Measurements from ENCODE around the gene KIF23.
"Not testable (repeated sequence)": the region's sequence is repeated elsewhere in the genome, so short reads cannot be mapped to it uniquely, and the experiment has no call there.

KIF23 gene

DNA sequence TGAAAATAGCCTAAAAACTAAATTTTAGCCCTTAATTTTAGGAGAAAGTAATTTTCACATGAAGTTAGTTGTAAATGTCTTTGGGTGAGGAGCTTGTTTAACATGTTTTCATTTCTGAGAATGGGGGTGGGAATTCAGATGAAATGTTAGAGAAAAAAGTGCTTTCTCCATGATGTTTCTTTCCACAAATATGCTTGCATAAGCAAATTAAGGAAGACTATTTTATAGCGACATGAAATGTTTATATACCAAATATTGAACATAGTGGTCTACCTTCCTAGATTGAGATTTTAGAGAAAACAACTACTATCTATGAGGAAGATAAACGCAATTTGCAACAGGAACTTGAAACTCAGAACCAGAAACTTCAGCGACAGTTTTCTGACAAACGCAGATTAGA lies 25.5 kb downstream of the KIF23 start:
- DNase-seq, result peak in 1 of 3 donors; percentile 15

DNA sequence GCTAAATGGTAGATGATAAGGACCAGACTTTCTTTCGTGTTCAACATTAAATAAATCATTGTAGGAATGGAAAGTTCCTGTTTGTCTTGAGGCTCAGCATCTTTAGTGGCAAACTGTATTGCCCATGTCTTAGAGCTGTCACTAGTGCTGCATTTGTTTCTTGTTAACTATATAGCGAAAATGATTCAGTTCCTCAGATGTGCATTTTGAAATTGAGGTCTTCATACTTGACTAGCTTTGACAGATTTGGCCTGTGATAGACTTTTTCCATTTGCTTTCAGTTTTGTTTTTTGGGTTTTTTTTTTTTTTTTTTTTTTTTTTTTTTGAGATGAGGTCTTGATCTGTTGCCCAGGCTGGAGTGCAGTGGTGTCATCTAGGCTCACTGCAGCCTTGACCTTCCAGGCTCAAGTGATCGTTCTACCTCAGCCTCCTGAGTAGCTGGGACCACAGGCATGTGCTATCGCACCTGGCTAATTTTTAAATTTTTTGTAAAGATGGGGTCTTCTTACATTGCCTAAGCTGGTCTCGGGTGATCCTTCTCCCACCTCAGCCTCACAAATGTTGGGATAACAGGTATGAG lies 29.0 kb downstream of the KIF23 start:
- DNase-seq, result no peak

DNA sequence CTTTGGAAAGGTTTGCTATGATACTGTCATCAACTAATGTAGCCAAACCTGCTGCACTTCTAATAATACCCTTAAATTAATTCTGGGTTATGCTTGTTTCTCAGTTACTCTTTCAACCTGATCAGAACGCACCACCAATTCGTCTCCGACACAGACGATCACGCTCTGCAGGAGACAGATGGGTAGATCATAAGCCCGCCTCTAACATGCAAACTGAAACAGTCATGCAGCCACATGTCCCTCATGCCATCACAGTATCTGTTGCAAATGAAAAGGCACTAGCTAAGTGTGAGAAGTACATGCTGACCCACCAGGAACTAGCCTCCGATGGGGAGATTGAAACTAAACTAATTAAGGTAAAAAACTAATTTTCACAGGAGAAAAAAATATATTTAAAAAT lies 30.5 kb downstream of the KIF23 start:
- DNase-seq, result no peak

DNA sequence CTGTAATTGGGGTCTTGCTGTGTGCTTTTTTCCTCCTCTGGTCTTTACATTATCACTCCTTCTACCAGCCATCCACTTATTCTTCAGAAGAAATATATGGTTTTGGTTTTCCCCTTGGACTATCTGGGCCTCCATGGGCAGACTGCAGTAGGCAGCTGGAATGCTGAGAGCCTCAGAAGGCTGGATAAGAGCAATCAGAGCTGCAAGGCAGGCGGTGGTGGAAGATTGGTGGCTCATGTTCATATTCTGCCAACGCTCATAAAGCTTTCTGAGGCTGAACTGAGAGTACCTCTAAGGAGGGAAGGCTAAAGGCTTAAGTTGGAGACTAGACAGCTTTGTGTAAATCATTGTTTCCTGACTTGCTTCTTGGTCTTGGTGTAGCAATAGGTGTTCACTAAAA lies 32.8 kb downstream of the KIF23 start:
- DNase-seq, result no peak

DNA sequence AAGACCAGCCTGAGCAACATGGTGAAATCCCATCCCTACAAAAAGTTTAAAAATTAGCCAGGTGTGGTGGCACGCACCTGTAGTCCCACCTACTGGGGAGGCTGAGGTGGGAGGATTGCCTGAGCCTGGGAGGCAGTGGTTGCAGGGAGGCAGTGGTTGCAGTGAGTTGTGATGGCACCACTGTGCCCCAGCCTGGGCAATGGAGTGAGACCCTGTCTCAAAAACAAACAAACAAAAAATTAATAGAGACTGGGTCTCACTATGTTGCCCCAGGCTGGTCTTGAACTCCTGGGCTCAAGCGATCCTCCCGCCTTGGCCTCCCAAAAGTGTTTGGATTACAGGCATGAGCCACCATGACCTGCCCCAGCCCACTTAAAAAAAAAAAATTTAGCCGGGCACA lies 36.1 kb downstream of the KIF23 start:
- not testable (repeated sequence) for DNase-seq

DNA sequence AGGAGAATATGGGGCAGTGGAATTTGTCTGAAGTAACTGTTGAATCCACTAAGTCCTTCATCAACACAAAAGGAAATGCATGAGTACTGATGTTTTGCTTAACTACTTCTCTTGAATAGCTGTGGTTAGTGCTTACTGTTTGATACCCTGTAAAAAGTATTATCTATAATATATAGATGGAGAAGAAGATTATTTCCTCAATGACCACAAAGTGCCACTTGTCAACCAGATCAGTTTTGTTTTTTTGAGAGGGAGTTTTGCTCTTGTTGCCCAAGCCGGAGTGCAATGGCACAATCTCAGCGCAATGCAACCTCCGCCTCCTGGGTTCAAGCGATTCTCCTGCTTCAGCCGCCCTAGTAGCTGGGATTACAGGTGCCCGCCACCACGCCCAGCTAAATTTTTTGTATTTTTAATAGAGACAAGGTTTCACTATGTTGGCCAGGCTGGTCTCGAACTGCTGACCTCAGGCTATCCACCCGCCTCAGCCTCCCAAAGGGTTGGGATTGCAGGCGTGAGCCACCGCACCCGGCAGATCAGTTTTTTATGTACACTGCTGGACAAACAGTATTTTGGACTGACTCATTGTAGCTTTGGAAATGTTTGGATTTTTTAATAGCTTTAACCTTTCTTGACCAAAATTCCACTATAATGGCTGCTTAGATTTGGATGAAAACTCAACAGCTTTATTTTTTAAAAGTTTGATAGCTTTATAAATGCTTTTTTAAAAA lies 37.0 kb downstream of the KIF23 start:
- no peak for DNase-seq

DNA sequence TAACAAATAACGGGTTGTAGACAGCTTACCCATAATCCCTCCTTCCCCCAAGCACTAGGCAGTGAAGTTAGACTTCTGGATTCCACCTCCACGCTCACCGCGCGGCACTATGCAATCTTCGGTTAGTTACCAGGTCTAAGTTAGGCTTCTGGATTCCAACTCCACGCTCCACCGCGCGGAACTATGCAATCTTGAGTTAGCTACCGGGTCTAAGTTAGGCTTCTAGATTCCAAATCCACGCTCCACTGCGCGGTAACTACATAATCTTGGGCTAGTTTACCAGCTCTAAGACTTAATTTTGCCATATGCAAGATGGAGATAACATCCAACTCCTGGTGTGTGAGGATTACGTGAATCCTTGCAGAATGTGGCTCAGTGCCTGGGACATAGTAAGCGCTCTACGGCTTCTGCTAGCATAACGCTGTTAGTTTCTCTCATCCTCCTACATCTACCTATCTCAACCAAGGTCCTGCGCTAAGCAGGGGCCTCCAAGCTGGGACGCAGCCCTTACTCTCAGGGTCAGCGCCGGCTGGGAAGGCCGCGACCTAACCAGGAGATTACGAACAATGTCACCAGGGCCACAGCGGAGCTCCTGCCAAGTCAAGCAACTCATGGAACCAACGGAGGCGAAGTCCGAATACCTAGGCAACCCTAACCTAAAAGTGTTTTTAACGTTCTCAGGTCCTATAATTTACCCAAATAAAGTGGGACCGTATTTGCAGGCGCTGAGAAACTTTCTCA lies 38.0 kb downstream of the KIF23 start:
- DNase-seq, result peak in 2 of 3 donors; percentile 14 to 38

DNA sequence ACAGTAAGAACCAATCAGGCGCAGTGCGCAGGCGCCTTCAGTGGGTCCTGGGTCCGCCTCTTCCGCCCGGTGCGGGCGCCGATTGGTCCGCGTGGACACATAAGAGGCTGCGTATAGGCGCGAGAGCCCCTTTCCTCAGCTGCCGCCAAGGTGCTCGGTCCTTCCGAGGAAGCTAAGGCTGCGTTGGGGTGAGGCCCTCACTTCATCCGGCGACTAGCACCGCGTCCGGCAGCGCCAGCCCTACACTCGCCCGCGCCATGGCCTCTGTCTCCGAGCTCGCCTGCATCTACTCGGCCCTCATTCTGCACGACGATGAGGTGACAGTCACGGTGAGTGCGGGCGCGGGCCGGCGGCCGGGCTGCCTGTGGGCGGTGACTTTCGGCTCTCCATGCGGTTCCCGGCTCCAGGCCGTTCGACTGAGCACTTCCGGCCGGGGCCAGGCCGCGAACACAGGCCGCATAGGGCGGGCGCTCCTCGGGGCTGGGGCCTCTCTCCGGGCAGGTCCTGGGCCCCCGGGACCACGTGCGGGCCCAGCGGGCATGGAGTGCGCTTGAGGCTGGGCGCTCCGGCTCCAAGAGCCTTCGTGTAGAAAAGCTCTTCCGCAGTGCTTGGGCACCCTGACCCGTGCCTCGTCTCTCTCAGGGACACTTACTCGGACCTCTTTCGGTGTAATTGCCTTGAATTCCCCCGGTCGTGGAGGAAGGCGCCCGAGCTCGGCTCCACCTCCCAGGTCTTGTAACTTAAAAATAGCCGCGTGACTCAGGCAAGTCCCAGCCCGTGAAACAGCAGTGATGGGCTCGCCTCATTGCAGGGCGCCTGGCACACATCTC lies 38.8 kb downstream of the KIF23 start, which contains the start of gene RPLP1:
Gene RPLP1 (plus strand): TSS at position 127 of the 830 bp plus-strand sequence. CDS start 131 bp downstream, at position 258.
- peak; percentile 98 to 99 (median 98) for DNase-seq

DNA sequence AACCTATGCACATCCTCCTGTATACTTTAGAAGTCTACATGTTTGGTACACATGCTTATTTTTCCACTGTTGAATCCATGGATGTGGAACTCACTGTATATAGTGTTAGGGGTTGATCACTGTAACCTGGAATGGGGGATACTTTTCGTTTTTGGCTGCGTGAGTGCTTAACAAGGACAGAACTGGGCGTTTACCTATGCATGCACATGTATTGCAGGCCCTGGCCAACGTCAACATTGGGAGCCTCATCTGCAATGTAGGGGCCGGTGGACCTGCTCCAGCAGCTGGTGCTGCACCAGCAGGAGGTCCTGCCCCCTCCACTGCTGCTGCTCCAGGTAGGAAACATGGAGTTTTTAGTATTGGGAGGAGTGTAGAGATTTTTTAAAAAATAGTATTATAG lies 40.8 kb downstream of the KIF23 start:
- no peak for DNase-seq

DNA sequence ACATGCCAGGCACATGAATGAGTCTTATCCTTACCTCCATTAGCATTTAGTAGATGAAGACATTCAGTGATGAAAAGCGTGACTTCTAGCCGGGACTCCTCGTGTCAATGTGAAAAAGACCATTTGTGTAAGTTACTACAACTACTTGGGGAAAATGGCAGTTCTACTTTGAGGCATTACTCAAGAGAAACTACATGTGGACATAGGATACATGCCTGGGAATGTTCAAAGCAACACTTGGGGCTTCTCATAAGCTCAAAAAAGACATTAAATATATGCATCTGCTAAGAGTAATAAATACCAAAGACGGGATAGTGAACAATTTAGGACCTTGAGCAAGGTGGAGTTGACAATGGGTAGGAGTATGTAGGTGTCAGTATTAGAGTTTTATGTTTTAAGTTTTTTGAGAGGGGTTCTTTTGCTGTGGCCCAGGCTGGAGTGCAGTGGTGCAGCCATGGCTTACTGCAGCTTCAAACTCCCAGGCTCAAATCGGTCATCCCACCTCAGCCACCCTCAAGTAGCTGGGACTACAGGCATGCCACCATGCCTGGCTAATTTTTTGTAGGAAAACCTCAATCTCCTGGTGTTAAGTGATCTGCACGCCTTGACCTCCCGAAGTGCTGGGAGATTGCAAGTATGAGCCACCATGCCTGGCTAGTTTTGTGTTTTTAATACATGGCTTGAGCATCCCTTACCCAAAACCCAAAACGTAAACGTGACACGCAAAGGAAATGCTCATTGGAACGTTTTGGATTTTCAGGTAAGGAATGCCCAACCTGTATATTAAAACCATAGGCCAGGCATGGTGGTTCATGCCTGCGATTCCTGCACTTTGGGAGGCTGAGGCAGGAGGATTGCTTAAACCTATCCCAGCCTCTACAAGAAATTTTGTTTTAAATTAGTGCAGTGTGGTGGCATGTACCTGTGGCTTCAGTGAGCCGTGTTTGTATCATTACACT lies 42.3 kb downstream of the KIF23 start:
- DNase-seq, result no peak

DNA sequence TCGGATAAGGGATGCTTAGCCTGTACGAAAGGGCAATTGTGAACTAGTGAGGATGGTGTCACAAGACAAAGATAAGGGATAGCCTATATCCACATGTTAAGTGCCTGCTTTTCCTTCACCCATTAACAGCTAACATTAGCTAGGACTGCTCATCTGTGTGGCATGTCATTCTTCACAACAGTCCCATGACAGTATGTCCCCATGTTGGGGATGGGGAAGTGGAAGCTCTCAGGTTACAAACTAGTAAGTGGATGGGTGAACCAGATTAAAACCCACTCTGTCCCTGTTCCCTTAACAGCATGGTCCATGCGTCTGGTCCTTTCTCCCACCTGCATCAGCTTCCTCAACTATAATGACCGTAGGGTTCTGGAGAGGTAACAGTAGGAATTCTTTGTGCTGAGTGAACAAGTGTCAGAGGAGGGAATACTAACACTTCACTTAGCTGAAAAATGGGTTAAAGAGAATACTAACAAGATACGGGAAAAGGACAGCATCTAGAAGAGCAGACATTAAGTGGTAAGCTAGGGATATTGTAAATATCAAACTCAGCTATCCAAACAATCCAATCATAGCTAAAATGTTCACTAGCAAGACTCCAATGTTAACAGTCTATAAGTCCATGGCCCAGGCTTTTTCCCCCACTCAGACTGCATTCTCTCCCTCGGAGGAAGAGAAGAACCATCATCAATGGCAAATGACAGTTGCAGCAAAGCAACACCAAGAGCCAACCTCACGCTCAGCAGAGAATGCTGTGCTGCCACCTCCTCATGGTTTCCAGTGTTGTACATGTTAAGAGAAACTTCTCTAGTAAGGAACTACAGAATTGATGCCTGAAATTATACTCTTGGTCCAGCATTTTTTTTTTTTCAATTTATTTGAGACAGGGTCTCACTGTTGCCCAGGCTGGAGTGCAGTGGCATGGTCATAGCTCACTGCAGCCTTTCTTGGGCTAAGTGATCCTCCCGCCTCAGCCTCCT lies 43.4 kb downstream of the KIF23 start:
- DNase-seq, result no peak

DNA sequence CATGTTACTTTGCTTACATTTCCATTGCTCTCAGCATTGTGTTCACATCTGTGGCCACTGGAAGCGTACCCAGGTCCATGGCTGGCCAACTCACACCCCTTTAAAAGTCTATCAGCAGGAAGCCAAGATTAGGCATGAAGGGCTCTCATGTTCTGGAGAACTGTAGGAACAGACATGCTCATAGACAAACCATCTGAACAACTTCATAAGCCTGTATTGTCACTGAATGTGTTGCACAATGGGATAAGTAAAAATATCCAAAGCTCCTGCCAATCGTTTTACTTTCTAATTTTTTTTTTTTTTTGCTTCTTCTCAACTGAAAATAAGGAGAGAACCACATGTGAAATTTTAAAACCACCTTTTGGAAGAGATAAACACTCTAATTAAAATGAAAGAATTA lies 44.9 kb downstream of the KIF23 start:
- no peak for DNase-seq

DNA sequence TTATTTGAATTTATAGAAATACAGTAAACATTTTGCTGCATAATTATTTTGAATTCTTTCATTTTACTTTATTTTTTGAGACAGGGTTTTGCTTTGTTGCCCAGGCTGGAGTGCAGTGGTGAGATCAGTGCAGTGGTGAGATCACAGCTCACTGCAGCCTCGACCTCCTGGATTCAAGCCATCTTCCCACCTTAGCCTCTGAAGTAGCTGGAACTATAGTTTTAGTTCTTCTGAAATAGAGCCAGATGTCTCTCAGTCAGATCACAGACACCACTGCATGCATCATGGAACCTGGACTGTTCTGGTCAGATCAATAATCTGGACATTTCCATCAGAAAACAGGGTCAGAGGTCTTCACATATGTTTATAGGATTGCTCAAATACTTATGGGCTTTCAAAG lies 46.3 kb downstream of the KIF23 start:
- no peak for DNase-seq

DNA sequence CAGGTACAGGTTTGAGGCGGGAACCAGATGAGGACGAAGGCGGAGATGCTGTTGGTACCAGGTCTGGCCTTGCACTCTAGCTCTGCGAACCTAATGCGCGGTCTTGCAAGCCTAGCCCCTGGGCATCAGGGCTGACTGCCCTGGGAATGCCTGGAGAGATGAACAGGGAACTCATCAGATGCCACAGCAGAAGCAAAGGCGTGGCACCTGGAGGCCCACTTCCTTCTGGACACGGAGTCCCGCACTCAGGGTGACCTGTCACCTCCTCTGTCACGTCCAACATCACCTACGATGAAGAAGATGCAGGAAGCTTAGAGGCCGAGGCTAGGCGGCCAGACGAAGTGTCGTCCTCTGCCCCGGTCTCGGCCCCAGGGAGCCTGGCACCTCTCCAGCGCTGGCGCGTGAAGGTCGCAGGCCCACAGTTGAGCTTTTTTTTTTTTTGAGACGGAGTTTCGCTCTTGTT lies 47.9 kb downstream of the KIF23 start:
- no peak for DNase-seq

DNA sequence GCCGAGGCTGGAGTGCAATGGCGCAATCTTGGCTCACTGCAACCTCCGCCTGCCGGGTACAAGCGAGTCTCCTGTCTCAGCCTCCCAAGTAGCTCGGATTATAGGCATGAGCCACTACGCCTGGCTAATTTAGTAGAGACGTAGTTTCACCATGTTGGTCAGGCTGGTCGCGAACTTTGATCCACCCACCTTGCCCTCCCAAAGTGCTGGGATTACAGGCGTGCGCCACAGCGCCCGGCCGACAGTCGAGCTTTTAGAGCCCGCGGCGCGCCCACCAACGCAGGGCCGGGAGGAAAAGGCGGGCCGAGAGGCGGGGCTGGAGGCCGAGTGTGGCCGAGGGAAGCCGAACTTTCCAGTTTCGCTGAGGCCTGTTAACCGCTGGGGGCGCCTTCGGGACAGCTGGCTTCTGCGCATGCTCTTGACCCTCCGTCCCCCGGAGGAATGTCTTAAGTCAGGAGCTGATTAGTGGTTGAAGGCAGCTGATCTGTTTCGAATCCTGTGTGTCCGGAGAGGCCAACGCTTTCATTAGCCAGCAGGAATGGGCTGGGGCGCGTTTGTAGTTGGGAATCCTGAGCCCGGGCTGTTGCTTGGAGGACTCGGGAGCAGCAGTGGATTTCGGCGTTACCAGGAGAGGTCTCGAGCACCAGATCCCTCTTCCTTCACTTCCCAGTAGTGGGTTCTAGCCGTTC lies 48.5 kb downstream of the KIF23 start:
- DNase-seq, result peak; percentile 98 to 99 (median 98)

DNA sequence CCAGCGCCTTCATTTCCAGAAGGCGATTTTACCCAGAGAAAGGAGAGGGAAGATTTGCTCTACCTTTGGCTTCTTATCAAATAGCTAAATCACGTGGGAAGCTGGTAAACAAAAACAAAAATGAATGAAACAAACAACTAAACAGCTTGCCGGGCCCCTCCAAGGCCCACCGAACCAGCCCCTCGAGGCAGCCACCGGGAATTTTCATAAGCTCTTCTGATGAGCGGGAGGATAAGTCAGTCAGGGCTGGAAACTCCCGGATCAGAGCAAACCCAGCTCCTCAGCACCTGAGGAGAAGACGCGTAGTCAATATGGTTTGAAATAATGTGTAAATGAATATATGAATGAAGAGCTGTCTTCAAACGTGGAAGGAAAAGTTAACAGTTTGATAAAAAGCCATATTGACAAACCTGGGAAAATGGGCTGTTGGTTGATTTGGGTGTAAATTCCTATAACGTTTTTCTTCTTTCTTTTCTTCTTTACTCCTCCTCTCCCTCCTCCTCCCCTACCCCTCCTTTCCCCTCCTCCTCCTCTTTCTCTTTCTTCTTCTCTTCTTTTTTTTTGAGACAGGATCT lies 49.1 kb downstream of the KIF23 start:
- DNase-seq, result no peak

DNA sequence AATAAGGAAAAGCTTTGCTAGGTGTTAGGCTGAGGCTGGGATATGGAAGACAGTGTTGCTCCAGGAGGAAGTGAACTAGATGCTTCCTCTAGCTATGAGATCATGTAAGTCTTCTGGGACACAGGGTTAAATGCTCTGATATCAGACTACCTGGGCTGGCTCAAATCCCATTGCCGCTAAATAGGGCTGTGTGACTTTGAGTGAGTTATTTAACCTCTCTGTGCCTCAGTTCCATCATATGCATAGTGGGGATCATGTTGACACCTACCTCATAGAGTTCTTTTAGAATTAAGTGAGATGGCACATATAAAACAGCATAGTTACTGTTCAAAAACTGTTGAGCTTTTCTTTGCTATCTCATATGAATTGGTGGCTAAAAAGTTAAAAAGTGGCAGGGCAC lies 51.1 kb downstream of the KIF23 start:
- no peak for DNase-seq

DNA sequence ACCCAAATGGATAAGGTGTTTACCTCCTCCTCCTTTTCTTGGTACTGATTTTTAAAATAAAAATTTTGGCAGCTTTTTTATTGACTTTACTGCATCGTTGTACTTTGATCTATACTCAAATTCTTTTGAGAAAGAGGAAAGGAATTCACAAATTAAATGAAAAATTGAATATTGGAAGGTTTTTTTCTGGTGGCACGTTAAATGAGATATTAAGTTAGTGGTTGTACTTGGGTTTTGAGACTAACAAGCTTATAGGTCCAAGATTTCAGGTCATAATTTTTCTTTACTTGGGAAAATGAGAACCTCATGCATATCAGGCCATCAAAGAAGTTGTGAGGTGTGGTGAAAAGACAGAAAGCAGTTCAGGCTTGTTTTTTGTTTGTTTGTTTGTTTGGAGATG lies 52.6 kb downstream of the KIF23 start:
- no peak for DNase-seq

DNA sequence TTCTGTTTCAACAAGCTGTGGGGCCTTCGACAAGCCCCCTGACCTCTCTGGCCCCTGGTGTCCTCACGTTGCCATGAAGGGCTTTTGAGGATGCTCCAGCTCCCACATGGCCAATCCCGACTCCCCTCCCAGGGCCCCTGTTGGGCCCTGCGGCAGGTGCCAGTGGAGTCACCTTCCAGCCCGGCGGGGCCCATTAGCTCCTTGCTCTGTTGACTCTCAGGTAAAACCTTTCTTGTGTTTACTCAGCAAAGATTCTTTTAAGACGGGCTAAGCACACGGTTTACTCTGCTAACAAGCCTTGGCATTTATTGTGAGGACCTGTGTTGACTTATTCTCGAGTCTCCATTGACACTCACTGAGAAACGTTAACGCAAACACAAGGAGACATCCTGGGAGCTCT lies 53.5 kb downstream of the KIF23 start:
- no peak for DNase-seq
